Chondrocyte (in vitro differentiated cells): ENCODE measurements around the gene TK2. TPM values are rescaled to one million over a fixed set of nuclear protein-coding genes. Genes with fewer than 3 reads are reported as not detected.

ENCODE experiments used
- DNase-seq: peaks from one replicate; pipeline ENCODE4 v3.0.0; 2021; ENCODE audit warnings: mixed read lengths, low spot score
- H3K27ac Mint-ChIP-seq: one replicate; pipeline ENCODE4 v1.8.0; 2021; ENCODE audit warnings: mild to moderate bottlenecking, moderate library complexity, mixed read lengths; ENCODE audit not compliant: unreplicated experiment
- H3K27me3 Mint-ChIP-seq: 2 replicates; pipeline ENCODE4 v1.8.0; 2021; ENCODE audit warnings: low read depth, mixed read lengths
- H3K36me3 Mint-ChIP-seq: 2 replicates; pipeline ENCODE4 v1.8.0; 2021; ENCODE audit warnings: low read depth, mixed read lengths
- H3K4me1 Mint-ChIP-seq: 2 replicates; pipeline ENCODE4 v1.8.0; 2021; ENCODE audit warnings: low read depth, mild to moderate bottlenecking, mixed read lengths
- H3K4me3 Mint-ChIP-seq: one replicate; pipeline ENCODE4 v1.8.0; 2021; ENCODE audit warnings: mild to moderate bottlenecking, moderate library complexity, mixed read lengths; ENCODE audit not compliant: unreplicated experiment
- H3K9me3 Mint-ChIP-seq: 2 replicates; pipeline ENCODE4 v1.8.0; 2021; ENCODE audit warnings: low read depth, mixed read lengths
- total RNA-seq: library from RNA; stranded (reverse); gene quantifications from 3 replicates; pipeline ENCODE4 v1.2.1, GENCODE V29; 2021
- TF ChIP-seq, protein P1 (sequence below): fragments of 200-600 bp; sonication (generic); IDR thresholded peaks from 2 replicates; pipeline ENCODE4 v1.5.0; 2021; ENCODE audit warnings: antibody characterized with exemption, mild to moderate bottlenecking, moderate library complexity

TK2 gene
- total RNA-seq, 1 donor from 2014 or later = 34.3 TPM

- Mint-ChIP-seq H3K27me3 (no peaks in the 10 kb centered on the region), H3K9me3 (no peaks in the 10 kb centered on the region), H3K4me3 (no peak overlapping the region), H3K4me1 (peaks cover 4% of the 10 kb centered on the region), H3K36me3 (peaks cover 22% of the 10 kb centered on the region), H3K27ac (peak overlapping the region; percentile 22)
- TF ChIP-seq, protein P1, sequence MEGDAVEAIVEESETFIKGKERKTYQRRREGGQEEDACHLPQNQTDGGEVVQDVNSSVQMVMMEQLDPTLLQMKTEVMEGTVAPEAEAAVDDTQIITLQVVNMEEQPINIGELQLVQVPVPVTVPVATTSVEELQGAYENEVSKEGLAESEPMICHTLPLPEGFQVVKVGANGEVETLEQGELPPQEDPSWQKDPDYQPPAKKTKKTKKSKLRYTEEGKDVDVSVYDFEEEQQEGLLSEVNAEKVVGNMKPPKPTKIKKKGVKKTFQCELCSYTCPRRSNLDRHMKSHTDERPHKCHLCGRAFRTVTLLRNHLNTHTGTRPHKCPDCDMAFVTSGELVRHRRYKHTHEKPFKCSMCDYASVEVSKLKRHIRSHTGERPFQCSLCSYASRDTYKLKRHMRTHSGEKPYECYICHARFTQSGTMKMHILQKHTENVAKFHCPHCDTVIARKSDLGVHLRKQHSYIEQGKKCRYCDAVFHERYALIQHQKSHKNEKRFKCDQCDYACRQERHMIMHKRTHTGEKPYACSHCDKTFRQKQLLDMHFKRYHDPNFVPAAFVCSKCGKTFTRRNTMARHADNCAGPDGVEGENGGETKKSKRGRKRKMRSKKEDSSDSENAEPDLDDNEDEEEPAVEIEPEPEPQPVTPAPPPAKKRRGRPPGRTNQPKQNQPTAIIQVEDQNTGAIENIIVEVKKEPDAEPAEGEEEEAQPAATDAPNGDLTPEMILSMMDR = no peak
- no peak for DNase-seq
Measured at GRCh38 chr16:66539623-66540469, 10.1 kb downstream of the TK2 start.

DNA sequence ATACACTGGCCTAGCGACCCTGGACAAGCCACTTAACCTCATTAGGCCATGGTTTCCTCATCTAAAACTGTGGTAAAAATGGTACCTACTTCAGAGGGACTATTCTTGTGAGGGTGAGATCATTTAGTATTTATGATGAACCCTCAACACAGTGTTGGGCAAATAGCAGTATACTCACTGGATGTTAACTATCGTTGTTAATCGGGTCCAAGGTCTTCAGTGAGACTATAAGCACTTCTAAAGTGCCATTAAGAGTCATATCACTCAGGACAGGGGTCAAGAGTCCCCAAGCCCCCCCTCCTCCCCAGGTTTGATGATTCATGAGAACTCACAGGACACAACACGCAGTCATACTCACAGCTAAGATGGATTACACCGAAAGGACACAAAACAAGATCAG lies 11.0 kb downstream of the TK2 start:
- Mint-ChIP-seq H3K4me1 (peaks cover 4% of the 10 kb centered on the region), H3K4me3 (no peak overlapping the region), H3K27me3 (no peaks in the 10 kb centered on the region), H3K9me3 (no peaks in the 10 kb centered on the region), H3K36me3 (peaks cover 27% of the 10 kb centered on the region), H3K27ac (no peak overlapping the region)
- DNase-seq = no peak
- TF ChIP-seq, protein P1 = no peak

GRCh38 chr16:66537236-66537635 lies 12.7 kb downstream of the TK2 start:
- peaks cover 4% of the 10 kb centered on the region for H3K4me1 Mint-ChIP-seq
- TF ChIP-seq, protein P1 = no peak
- no peak for DNase-seq
- H3K4me3 Mint-ChIP-seq = no peak overlapping the region
- no peaks in the 10 kb centered on the region for H3K9me3 Mint-ChIP-seq
- no peak overlapping the region for H3K27ac Mint-ChIP-seq
- peaks cover 28% of the 10 kb centered on the region for H3K36me3 Mint-ChIP-seq
- no peaks in the 10 kb centered on the region for H3K27me3 Mint-ChIP-seq

DNA sequence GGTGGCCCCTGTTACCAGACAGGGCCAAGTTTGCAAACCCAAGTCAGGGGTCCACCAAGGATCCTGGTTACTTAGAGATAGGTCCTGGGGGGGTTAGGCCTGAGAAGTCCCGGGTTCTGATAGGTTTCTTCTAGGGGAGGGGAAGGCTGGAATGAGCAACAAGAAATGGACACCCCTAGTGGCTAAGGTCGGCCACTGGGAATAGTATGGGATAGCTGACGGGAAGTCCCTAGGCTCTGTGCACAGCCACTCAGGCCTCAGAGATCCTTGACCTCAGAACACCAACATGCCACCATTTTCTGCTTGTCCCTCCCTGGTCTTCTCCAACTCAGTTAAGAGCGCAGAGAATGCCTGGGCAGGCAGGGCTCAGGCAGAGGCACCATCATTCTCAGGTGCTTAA lies 13.4 kb downstream of the TK2 start:
- H3K27ac Mint-ChIP-seq = no peak overlapping the region
- peaks cover 4% of the 10 kb centered on the region for H3K4me1 Mint-ChIP-seq
- DNase-seq = no peak
- TF ChIP-seq, protein P1 = no peak
- H3K4me3 Mint-ChIP-seq = no peak overlapping the region
- peaks cover 27% of the 10 kb centered on the region for H3K36me3 Mint-ChIP-seq
- H3K27me3 Mint-ChIP-seq = no peaks in the 10 kb centered on the region
- H3K9me3 Mint-ChIP-seq = no peaks in the 10 kb centered on the region

GRCh38 chr16:66534376-66534799 lies 15.5 kb downstream of the TK2 start:
- DNase-seq = no peak
- H3K27ac Mint-ChIP-seq = no peak overlapping the region
- TF ChIP-seq, protein P1 = no peak
- no peak overlapping the region for H3K4me3 Mint-ChIP-seq
- peaks cover 38% of the 10 kb centered on the region for H3K36me3 Mint-ChIP-seq
- H3K9me3 Mint-ChIP-seq = no peaks in the 10 kb centered on the region
- H3K4me1 Mint-ChIP-seq = no peaks in the 10 kb centered on the region
- no peaks in the 10 kb centered on the region for H3K27me3 Mint-ChIP-seq
